ENCODE results near the gene EIF4E1B.

- no peak for TF ChIP-seq L3MBTL2 (conservative IDR thresholded peaks at IDR 0.05)
- no peak for TF ChIP-seq CTBP1 (IDR thresholded peaks at IDR 0.05; ENCODE audit: borderline replicate concordance)
- no peak for TF ChIP-seq TARDBP (IDR thresholded peaks at IDR 0.05)
- TF ChIP-seq FOXA1 (IDR thresholded peaks at IDR 0.05), result no peak
Measured at GRCh38 chr5:176691524-176691923, 61.0 kb downstream of the EIF4E1B start.

All from HEK293T (cell line).